Measurements from ENCODE around the gene GNPDA2. TPM values are rescaled to one million over a fixed set of nuclear protein-coding genes. Genes with fewer than 3 reads are reported as not detected.

GNPDA2 gene
- total and polyA plus RNA-seq, 5 donors from 2014 or later = 8.3 to 22.8 (median 15.2) TPM

DNA sequence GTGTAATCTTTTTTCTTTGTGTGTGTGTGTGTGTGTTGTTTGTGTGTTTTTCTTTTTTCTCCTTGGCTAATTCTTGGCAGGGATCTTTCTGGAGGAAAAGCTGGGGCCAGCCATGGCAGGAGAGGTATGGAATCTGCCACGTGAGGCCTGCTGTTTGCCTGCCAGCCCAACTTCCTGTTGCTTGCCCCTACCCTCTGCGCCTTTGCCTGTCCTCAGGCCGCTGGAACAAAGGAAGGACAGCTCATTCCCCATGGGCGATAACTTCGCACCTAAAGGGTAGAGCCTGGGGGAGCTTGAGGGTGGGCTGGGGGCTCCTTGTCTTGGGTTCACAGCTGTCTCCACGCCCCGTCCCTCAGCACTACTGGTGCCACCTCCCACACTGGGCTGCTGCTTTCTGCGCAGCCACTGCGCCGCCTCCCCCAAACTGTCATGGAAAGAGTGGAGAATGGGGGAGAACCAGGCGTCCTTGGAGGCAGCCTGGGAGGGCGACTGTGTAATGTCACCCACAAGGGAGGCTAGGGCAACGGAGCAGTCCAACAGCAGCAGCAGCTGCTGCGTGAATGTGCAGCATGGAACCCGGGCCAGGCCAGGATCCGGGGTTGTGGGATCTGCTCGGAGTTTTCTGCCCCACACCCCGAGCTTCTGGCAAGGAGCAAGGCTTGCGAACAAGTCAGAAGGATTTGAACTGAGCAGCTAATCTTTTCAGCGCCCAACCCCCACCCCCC lies 62.7 kb downstream of the GNPDA2 start:
- Histone ChIP-seq H3K4me3 (ENCODE audit: low read depth, low read length) (no peak overlapping the region), H3K36me3 (ENCODE audit: control insufficient read depth, insufficient read depth, low read length) (no peaks in the 10 kb centered on the region), H3K27ac (ENCODE audit: insufficient read depth, low read length, poor library complexity, severe bottlenecking) (no peak overlapping the region), H3K27me3 (ENCODE audit: control insufficient read depth, insufficient read depth, low read length) (peaks cover 2% of the 10 kb centered on the region), H3K4me1 (ENCODE audit: control insufficient read depth, insufficient read depth, low read length, poor library complexity, severe bottlenecking) (no peaks in the 10 kb centered on the region), H3K9me3 (ENCODE audit: control insufficient read depth in 2 of 2, low read length in 2 of 2) (no peaks in the 10 kb centered on the region)
- Mint-ChIP-seq H3K36me3 (no peaks in the 10 kb centered on the region), H3K27ac (no peak overlapping the region), H3K4me1 (no peaks in the 10 kb centered on the region), H3K4me3 (no peak overlapping the region), H3K9me3 (peaks cover 0 to 1% (median 0%) of the 10 kb centered on the region in 7 donors), H3K27me3 (peaks cover 4% of the 10 kb centered on the region)
- DNase-seq (no peak), ATAC-seq (ENCODE audit: low read depth in 2 of 2) (no peak)

- H3K27ac ChIP-seq (ENCODE audit: insufficient read depth, low read length, poor library complexity, severe bottlenecking) = no peak overlapping the region
- no peaks in the 10 kb centered on the region for H3K4me1 Mint-ChIP-seq
- H3K27me3 ChIP-seq (ENCODE audit: control insufficient read depth, insufficient read depth, low read length) = no peaks in the 10 kb centered on the region
- H3K27ac Mint-ChIP-seq = no peak overlapping the region
- peaks cover 0 to 1% (median 0%) of the 10 kb centered on the region in 7 donors for H3K9me3 Mint-ChIP-seq
- H3K4me3 ChIP-seq (ENCODE audit: low read depth, low read length) = no peak overlapping the region
- no peak for ATAC-seq (ENCODE audit: low read depth in 2 of 2)
- no peaks in the 10 kb centered on the region for H3K4me1 ChIP-seq (ENCODE audit: control insufficient read depth, insufficient read depth, low read length, poor library complexity, severe bottlenecking)
- peaks cover 4% of the 10 kb centered on the region for H3K27me3 Mint-ChIP-seq
- no peak overlapping the region for H3K4me3 Mint-ChIP-seq
- no peaks in the 10 kb centered on the region for H3K9me3 ChIP-seq (ENCODE audit: control insufficient read depth in 2 of 2, low read length in 2 of 2)
- no peak for DNase-seq
- H3K36me3 ChIP-seq (ENCODE audit: control insufficient read depth, insufficient read depth, low read length) = no peaks in the 10 kb centered on the region
- no peaks in the 10 kb centered on the region for H3K36me3 Mint-ChIP-seq
These were observed 63.7 kb downstream of the GNPDA2 start for GRCh38 chr4:44662623-44663005.

DNA sequence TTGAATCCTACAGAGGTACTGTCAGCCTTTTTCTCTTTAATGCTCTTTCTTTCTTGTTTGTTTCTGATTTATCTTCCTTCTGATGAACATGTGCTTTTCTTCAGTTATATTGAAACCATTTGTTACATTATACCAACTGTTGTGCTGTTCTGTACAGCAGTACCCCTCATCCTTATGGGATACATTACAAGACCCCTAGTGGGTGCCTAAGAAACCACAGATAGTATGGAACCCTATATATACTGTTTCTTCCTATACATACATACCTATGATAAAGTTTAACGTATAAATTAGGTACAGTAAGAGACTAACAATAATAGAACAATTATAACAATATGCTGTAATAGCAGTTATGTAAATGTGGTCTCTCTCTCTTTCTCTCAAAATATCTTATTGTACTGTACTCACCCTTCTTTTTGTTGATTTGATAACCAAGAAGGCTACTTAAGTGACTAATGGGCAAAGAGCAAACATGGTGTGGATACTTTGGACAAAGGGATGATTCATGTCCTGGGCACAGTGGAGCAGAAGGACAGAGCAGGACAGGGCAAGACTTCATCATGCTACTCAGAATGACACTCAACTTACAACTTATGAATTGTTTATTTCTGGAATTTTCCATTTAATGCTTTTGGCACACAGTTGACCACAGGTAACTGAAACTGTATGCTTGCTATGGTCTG lies 64.3 kb downstream of the GNPDA2 start:
- Mint-ChIP-seq H3K27ac (peak overlapping the region in 1 of 3 donors; percentile 20), H3K4me3 (no peak overlapping the region), H3K27me3 (peaks cover 4% of the 10 kb centered on the region), H3K36me3 (no peaks in the 10 kb centered on the region), H3K9me3 (peaks cover 0 to 1% (median 0%) of the 10 kb centered on the region in 7 donors), H3K4me1 (no peaks in the 10 kb centered on the region)
- no peaks in the 10 kb centered on the region for H3K36me3 ChIP-seq (ENCODE audit: control insufficient read depth, insufficient read depth, low read length)
- H3K4me1 ChIP-seq (ENCODE audit: control insufficient read depth, insufficient read depth, low read length, poor library complexity, severe bottlenecking) = no peaks in the 10 kb centered on the region
- H3K4me3 ChIP-seq (ENCODE audit: low read depth, low read length) = no peak overlapping the region
- ATAC-seq (ENCODE audit: low read depth in 2 of 2) (no peak), DNase-seq (no peak)
- no peak overlapping the region for H3K27ac ChIP-seq (ENCODE audit: insufficient read depth, low read length, poor library complexity, severe bottlenecking)
- no peaks in the 10 kb centered on the region for H3K27me3 ChIP-seq (ENCODE audit: control insufficient read depth, insufficient read depth, low read length)
- no peaks in the 10 kb centered on the region for H3K9me3 ChIP-seq (ENCODE audit: control insufficient read depth in 2 of 2, low read length in 2 of 2)

- Mint-ChIP-seq H3K4me1 (no peaks in the 10 kb centered on the region), H3K9me3 (peaks cover 0 to 1% (median 0%) of the 10 kb centered on the region in 7 donors), H3K4me3 (no peak overlapping the region), H3K36me3 (no peaks in the 10 kb centered on the region), H3K27me3 (peaks cover 4% of the 10 kb centered on the region), H3K27ac (peak overlapping the region in 1 of 3 donors; percentile 45)
- H3K36me3 ChIP-seq (ENCODE audit: control insufficient read depth, insufficient read depth, low read length) = no peaks in the 10 kb centered on the region
- H3K4me1 ChIP-seq (ENCODE audit: control insufficient read depth, insufficient read depth, low read length, poor library complexity, severe bottlenecking) = no peaks in the 10 kb centered on the region
- H3K27me3 ChIP-seq (ENCODE audit: control insufficient read depth, insufficient read depth, low read length) = no peaks in the 10 kb centered on the region
- ATAC-seq (ENCODE audit: low read depth in 2 of 2) = no peak
- H3K4me3 ChIP-seq (ENCODE audit: low read depth, low read length) = no peak overlapping the region
- no peak for DNase-seq
- no peak overlapping the region for H3K27ac ChIP-seq (ENCODE audit: insufficient read depth, low read length, poor library complexity, severe bottlenecking)
- no peaks in the 10 kb centered on the region for H3K9me3 ChIP-seq (ENCODE audit: control insufficient read depth in 2 of 2, low read length in 2 of 2)
These were observed 66.0 kb downstream of the GNPDA2 start for GRCh38 chr4:44660396-44660795.

- Mint-ChIP-seq H3K27me3 (peaks cover 13% of the 10 kb centered on the region), H3K4me3 (no peak overlapping the region), H3K27ac (no peak overlapping the region), H3K36me3 (no peaks in the 10 kb centered on the region), H3K4me1 (no peaks in the 10 kb centered on the region), H3K9me3 (no peaks in the 10 kb centered on the region)
- Histone ChIP-seq H3K36me3 (ENCODE audit: control insufficient read depth, insufficient read depth, low read length) (no peaks in the 10 kb centered on the region), H3K27me3 (ENCODE audit: control insufficient read depth, insufficient read depth, low read length) (peaks cover 3% of the 10 kb centered on the region), H3K27ac (ENCODE audit: insufficient read depth, low read length, poor library complexity, severe bottlenecking) (no peak overlapping the region), H3K4me3 (ENCODE audit: low read depth, low read length) (no peak overlapping the region), H3K9me3 (ENCODE audit: control insufficient read depth in 2 of 2, low read length in 2 of 2) (no peaks in the 10 kb centered on the region), H3K4me1 (ENCODE audit: control insufficient read depth, insufficient read depth, low read length, poor library complexity, severe bottlenecking) (no peaks in the 10 kb centered on the region)
- no peak for DNase-seq
- no peak for ATAC-seq (ENCODE audit: low read depth in 2 of 2)
These were observed 74.4 kb downstream of the GNPDA2 start for GRCh38 chr4:44652002-44652401.

Other genes starting within 250 kb of the GNPDA2 start
- gene YIPF7, start 74.9 kb downstream of the GNPDA2 start, total RNA-seq = not detected
- not detected for gene YIPF7, start 74.9 kb downstream of the GNPDA2 start, polyA plus RNA-seq
- 17.9 TPM for gene GUF1, start 48.1 kb downstream of the GNPDA2 start, total RNA-seq
- 10 to 100 TPM in 1 of 4 donors, 1 to 10 TPM in 3; 7.7 to 10.3 (median 9.2) TPM for gene GUF1, start 48.1 kb downstream of the GNPDA2 start, polyA plus RNA-seq